HG02885 (cell line): ENCODE results near the gene ACAD9.
"Not testable (repeated sequence)": the region's sequence is repeated elsewhere in the genome, so short reads cannot be mapped to it uniquely, and the experiment has no call there.

Experiments used
- ATAC-seq: cut with Tn5 transposase; IDR thresholded peaks from one replicate; pipeline ENCODE4 v1.9.1; 2021; ENCODE audit warnings: mild to moderate bottlenecking; ENCODE audit not compliant: unreplicated experiment, poor library complexity

Gene ACAD9

GRCh38 chr3:128884992-128885391 lies 5.6 kb downstream of the ACAD9 start:
- no peak for ATAC-seq

GRCh38 chr3:128889139-128889894 lies 9.9 kb downstream of the ACAD9 start:
- no peak for ATAC-seq

GRCh38 chr3:128895843-128896697 lies 16.6 kb downstream of the ACAD9 start:
- no peak for ATAC-seq

GRCh38 chr3:128902426-128902825 lies 23.0 kb downstream of the ACAD9 start:
- ATAC-seq: no peak

GRCh38 chr3:128903501-128903900 lies 24.1 kb downstream of the ACAD9 start:
- ATAC-seq: no peak

GRCh38 chr3:128906031-128906803 lies 26.8 kb downstream of the ACAD9 start:
- ATAC-seq: no peak

GRCh38 chr3:128906804-128907525 lies 27.5 kb downstream of the ACAD9 start:
- no peak for ATAC-seq

GRCh38 chr3:128907706-128908445 lies 28.5 kb downstream of the ACAD9 start:
- no peak for ATAC-seq

GRCh38 chr3:128908951-128909350 lies 29.5 kb downstream of the ACAD9 start:
- no peak for ATAC-seq

GRCh38 chr3:128910006-128910405 lies 30.6 kb downstream of the ACAD9 start:
- ATAC-seq: no peak

- ATAC-seq: no peak
Observed at GRCh38 chr3:128911911-128912310, 32.5 kb downstream of the ACAD9 start.

- ATAC-seq: no peak
Observed at GRCh38 chr3:128914966-128915645, 35.7 kb downstream of the ACAD9 start.

- ATAC-seq: no peak
Observed at GRCh38 chr3:128917291-128917690, 37.9 kb downstream of the ACAD9 start.

- ATAC-seq: no peak
Observed at GRCh38 chr3:128919988-128920387, 40.6 kb downstream of the ACAD9 start.

- no peak for ATAC-seq
Observed at GRCh38 chr3:128922804-128923459, 43.5 kb downstream of the ACAD9 start.

GRCh38 chr3:128923576-128923975 lies 44.2 kb downstream of the ACAD9 start:
- no peak for ATAC-seq

GRCh38 chr3:128923986-128924385 lies 44.6 kb downstream of the ACAD9 start:
- ATAC-seq: not testable (repeated sequence)

GRCh38 chr3:128929364-128929763 lies 49.9 kb downstream of the ACAD9 start:
- no peak for ATAC-seq
